GM12874 (cell line): Measurements from ENCODE around the gene CLRN3.

Experiments used
- TF ChIP-seq, protein P1 (sequence below): IDR thresholded peaks from 2 replicates; pipeline ENCODE4 v1.5.1; 2011; ENCODE audit warnings: low read depth, mild to moderate bottlenecking, control low read depth, low read length, moderate library complexity; ENCODE audit not compliant: insufficient read depth

Gene CLRN3

DNA sequence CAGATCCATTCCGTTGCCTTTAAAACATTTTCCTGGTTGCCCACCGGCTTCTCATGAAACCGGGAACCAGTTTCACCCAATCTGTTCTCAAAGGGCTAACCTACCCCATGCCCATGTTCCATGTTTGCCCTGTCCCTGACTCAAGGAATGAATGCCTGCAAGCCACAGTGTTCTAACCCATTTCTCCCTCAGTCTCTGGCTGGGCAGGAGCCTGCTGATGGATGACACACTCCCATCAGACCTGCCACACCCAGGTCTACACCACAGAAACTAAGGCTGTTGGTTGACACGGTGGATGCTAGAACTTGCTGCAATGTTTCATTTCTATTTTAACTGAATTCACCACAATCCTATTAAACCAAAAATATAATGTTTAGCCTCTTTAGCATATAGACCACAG is 15.6 kb downstream of the CLRN3 start:
- TF ChIP-seq, protein P1, sequence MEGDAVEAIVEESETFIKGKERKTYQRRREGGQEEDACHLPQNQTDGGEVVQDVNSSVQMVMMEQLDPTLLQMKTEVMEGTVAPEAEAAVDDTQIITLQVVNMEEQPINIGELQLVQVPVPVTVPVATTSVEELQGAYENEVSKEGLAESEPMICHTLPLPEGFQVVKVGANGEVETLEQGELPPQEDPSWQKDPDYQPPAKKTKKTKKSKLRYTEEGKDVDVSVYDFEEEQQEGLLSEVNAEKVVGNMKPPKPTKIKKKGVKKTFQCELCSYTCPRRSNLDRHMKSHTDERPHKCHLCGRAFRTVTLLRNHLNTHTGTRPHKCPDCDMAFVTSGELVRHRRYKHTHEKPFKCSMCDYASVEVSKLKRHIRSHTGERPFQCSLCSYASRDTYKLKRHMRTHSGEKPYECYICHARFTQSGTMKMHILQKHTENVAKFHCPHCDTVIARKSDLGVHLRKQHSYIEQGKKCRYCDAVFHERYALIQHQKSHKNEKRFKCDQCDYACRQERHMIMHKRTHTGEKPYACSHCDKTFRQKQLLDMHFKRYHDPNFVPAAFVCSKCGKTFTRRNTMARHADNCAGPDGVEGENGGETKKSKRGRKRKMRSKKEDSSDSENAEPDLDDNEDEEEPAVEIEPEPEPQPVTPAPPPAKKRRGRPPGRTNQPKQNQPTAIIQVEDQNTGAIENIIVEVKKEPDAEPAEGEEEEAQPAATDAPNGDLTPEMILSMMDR: no peak

DNA sequence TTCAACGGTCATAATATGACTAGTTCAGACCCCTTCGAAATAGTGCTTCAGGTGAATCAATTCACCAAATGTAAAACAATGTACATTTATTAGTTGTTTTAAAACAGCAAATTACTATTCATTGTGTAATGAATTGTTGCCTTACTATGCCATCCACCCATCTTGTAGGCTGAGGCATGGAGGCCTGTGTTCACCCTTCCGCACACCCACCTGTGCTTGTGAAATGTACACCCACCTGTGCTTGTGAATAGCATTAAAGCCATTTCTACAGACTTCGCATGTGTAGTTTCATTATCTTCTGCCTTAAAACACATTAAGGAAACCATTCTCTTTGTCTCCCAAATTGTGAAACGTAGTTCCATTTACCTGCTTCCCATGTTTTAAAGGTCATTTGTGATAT is 16.8 kb downstream of the CLRN3 start:
- TF ChIP-seq, protein P1: no peak

DNA sequence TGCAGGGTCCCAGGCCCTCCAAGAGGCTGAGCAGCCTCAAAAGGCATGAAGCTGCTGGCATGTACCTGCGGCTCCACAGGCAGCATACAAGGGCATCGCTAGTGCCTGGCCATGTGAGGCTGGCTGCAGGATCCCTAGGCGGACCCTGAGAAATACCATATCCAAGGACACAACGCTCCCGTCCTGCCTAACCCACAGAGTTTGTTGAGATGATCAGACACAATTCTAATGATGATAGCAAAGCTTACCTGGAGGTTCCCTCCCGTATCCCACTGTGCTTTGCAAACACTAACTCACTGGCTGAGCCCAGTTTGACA is 17.3 kb downstream of the CLRN3 start:
- TF ChIP-seq, protein P1: no peak

DNA sequence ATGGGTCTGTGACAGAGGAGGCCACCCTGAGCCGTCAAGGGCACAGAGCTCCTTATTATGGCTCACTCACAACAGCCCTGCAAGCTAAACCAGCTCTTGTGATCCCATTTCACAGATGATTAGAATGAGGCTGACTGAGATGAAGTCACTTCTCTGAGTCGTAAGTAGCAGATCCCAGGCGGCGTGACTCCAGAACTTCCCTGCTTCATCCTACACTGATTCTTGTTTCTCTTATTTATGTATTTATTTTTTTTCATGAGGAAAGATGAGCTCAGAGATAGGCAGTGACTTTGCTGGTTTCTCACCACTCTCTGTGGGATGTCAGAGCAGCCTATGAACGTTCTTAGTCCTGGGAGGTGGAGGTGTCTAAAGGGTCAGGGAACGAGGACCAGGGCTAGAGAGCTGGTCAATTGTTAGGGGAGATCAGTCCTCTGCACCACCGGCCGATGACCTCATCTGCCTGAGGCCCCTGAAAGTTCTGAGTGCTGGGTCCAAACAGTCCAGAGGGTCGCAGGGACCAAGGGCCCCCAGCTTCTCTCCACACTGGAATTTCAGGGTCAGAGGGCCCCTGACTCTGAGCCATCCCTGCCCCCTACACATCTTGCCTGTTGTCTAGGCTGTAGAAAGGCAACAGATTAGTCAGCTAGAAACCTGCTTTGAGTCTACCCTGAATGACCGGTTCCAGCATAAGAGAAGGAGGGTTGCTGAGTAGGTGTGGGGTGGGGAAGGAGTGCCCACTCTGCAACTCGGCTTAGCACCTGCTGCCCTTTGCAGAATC is 17.9 kb downstream of the CLRN3 start:
- TF ChIP-seq, protein P1: no peak

DNA sequence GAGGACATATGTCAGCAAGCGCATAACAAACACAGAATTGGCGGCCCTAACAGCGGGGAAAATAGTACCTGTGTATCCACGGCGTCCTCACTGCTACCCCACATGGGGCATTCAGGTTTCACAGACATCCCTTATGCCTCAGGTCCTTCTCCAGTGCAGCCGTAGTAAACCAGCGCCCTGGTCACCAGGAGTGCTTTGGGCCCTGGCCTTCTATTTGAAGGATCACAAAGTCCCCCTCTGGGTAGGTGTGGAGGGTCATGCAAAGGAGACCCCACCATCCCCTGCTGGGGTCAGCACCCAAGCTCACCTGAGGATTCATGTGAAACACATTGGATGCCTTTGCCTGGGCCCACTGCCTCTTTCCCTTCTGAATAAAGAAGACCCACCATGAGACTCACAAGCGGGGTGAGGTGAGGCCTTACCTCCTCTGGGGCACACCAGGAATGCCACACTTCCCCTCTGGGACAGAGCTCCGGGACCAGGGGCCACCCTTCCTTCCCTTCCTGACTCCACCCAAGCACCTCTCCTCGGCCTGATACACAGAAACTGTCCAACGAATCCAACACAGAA is 18.8 kb downstream of the CLRN3 start:
- TF ChIP-seq, protein P1: no peak

DNA sequence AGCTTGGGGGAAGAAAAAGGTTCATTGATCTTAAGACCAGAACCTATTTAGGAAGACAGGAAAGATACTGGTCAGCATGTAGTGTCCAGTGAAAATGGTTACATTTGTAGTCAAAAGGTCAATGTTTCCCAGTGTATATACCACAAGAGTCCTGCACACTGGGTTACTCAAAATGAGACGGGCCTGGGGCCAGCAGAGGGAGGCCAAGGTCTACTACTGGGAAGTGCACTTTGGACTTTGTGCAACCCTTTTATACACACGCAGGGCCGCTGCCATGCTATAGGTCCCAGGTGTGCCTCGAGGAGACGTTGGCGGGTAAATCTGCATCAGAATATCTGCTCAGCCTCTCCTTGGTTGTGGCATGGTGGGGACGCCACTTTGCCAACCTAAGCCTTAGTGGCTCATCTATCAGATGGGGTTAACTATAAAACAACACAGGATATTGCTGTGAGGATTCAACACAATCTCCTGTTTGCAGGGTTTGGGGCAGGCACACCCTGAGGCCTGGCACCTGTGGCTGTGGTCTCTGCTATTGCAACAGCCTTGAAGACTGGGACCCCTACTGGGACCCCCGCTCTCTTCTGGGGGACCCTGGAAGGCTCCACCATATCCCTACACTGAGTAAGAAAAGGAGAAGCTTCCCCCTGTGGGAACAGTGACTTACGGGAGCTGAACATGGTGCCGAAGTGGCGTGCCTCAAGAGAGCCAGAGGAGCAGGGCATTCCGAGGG is 19.7 kb downstream of the CLRN3 start:
- TF ChIP-seq, protein P1: no peak

DNA sequence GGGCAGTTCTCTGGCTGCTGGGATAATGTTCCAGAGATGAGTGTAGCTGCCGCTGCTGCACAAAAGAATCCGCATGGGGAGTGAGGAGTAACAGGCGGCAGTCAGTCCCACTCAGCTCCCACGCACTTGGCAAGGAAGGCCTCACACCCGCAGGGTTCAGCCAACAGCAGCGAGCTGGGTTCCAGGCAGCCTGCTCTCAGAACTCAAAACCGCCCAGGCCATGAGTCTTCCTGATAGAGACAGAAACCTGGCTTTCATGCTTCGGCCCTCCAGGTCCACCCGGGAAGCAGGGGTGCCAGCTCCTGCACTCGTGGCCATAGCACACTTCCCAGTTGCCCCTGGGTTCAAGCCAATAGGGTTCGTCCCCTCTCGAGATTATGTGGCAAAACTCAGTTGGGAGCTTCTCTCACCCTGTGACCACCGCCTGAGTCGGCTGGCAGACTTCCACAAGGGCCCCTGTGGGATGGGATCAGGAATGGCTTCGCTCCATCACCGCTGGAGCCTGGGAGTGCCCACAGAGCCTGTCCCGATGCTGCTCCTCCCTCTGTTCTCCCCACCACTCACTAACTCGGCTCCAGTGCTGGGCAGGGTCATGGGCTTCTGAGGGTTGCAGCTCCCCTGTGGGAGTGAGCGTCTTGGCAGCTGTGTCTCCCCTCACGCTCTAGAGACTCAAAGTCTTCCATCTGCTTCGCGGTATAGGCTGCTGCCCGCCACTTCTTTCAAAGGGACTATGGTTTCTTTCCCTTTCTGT is 20.6 kb downstream of the CLRN3 start:
- TF ChIP-seq, protein P1: no peak
